ENCODE results near the gene CDC123.

GRCh38 chr10:12191715-12192114, 4.3 kb upstream of the CDC123 start:
- TF ChIP-seq SUZ12 (IDR thresholded peaks at IDR 0.05; ENCODE audit: extremely low read depth, insufficient read depth, insufficient read length) (no peak), YY1 (IDR thresholded peaks at IDR 0.05; ENCODE audit: insufficient read depth, insufficient read length) (no peak), ZNF274 (IDR thresholded peaks at IDR 0.05; ENCODE audit: low read depth, low read length) (no peak)

Measured in NT2/D1 (cell line).